Subcutaneous adipose tissue (tissue), 4 donors: ENCODE data around the gene STARD9. TPM values are rescaled to one million over a fixed set of nuclear protein-coding genes. Genes with fewer than 3 reads are reported as not detected.

Source experiments
- CTCF ChIP-seq: fragments of 450-650 bp; IDR thresholded peaks from one replicate; pipeline ENCODE4 v1.5.1; 2016; ENCODE audit warnings: low read depth, mild to moderate bottlenecking, control low read depth, antibody characterized with exemption, moderate library complexity
- total RNA-seq, 4 donors: library from RNA; depleted of rRNA; stranded (reverse); fragments of >200 nt; gene quantifications; one replicate each; pipeline ENCODE4 v1.1.0, GENCODE V29; 2016

Gene STARD9
- total RNA-seq, 4 donors from 2014 or later, result 25.6 to 79.5 (median 39.8) TPM

- TF ChIP-seq CTCF, result no peak
Observed at GRCh38 chr15:42692536-42692935, 117.1 kb downstream of the STARD9 start.

- no peak for TF ChIP-seq CTCF
Observed at GRCh38 chr15:42692997-42693396, 117.6 kb downstream of the STARD9 start.

- TF ChIP-seq CTCF, result no peak
Observed at GRCh38 chr15:42693496-42693895, 118.1 kb downstream of the STARD9 start.

GRCh38 chr15:42693942-42694341, 118.5 kb downstream of the STARD9 start:
- TF ChIP-seq CTCF, result no peak

- TF ChIP-seq CTCF, result no peak
Observed at GRCh38 chr15:42694398-42694797, 119.0 kb downstream of the STARD9 start.

GRCh38 chr15:42695527-42696071, 120.2 kb downstream of the STARD9 start:
- no peak for TF ChIP-seq CTCF

GRCh38 chr15:42696626-42697025, 121.2 kb downstream of the STARD9 start:
- no peak for TF ChIP-seq CTCF
